Endothelial cell of umbilical vein (primary cell): Measurements from ENCODE around the gene TRMT112. TPM values are rescaled to one million over a fixed set of nuclear protein-coding genes. Genes with fewer than 3 reads are reported as not detected.

Experiments
- BruUV-seq: library from RNA; stranded (reverse); fragments of 400-500 nt; replicated peaks from 2 replicates; lab custom pipeline; 2021; lab: Mats Ljungman, UMichigan
- CTCF ChIA-PET: fragments of 300-600, 350-600 bp; sonication (Branson Sonifier 250); formaldehyde crosslinking; loops from one replicate; lab custom pipeline; 2021; ENCODE audit warnings: antibody characterized with exemption, inconsistent platforms; lab: Charles Lee
- POLR2A ChIA-PET: fragments of 300-600, 350-600 bp; sonication (Branson Sonifier 250); formaldehyde crosslinking; loops from one replicate; lab custom pipeline; 2021; ENCODE audit warnings: antibody characterized with exemption, inconsistent platforms; lab: Charles Lee
- DNase-seq: peaks from one replicate; pipeline ENCODE4 v3.0.0-alpha.2; 2011; ENCODE audit warnings: low read depth, low spot score
- FAIRE-seq: peaks from 2 replicates; lab custom pipeline; 2011; peaks lifted over from hg19 to GRCh38; lab: Jason Lieb, UNC
- H2AFZ ChIP-seq: 2 replicates; pipeline ENCODE4 v1.6.0; 2012; ENCODE audit warnings: low read depth, low read length, control low read depth, inconsistent platforms
- H3K27ac ChIP-seq: 2 replicates; pipeline ENCODE4 v1.5.1; 2011; ENCODE audit warnings: low read depth, mild to moderate bottlenecking, control low read depth, low read length, moderate library complexity; ENCODE audit not compliant: insufficient read depth
- H3K27me3 ChIP-seq, 2 experiments: 2 replicates each; pipeline versions ENCODE4 v1.6.0 to v1.6.1; 2011; ENCODE audit warnings: low read length in 2 of 2, mixed read lengths in 1 of 2; ENCODE audit not compliant: control insufficient read depth in 2 of 2, insufficient read depth in 2 of 2
- H3K36me3 ChIP-seq, 2 experiments: 2 replicates in 1 of 2; 3 replicates in 1 of 2; pipeline ENCODE4 v1.5.1; 2011; ENCODE audit warnings: low read length in 2 of 2, mild to moderate bottlenecking in 1 of 2, moderate library complexity in 1 of 2; ENCODE audit not compliant: control insufficient read depth in 2 of 2, insufficient read depth in 2 of 2; ENCODE audit errors: extremely low read depth in 1 of 2
- H3K4me1 ChIP-seq: 3 replicates; pipeline ENCODE4 v1.5.1; 2011; ENCODE audit warnings: mild to moderate bottlenecking, low read length; ENCODE audit not compliant: control insufficient read depth, insufficient read depth; ENCODE audit errors: extremely low read depth
- H3K4me2 ChIP-seq: 2 replicates; pipeline ENCODE4 v1.6.1; 2011; ENCODE audit warnings: low read length, control low read depth, mixed read lengths; ENCODE audit not compliant: insufficient read depth
- H3K4me3 ChIP-seq, 3 experiments: fragments of 200-600 bp in 1 of 3; sonication (generic), shearing (Covaris generic) in 1 of 3; replicated peaks in 1 of 3; 2 replicates each; pipeline ENCODE4 v1.5.1; 2011 to 2016; ENCODE audit warnings: control low read depth in 3 of 3, low read length in 3 of 3, mild to moderate bottlenecking in 2 of 3, inconsistent platforms in 1 of 3, low read depth in 1 of 3, moderate library complexity in 1 of 3; ENCODE audit not compliant: insufficient read depth in 1 of 3
- H3K79me2 ChIP-seq: 2 replicates; pipeline ENCODE4 v1.6.0; 2012; ENCODE audit warnings: low read length, inconsistent platforms; ENCODE audit not compliant: control insufficient read depth, insufficient read depth
- H3K9ac ChIP-seq: replicated peaks from 2 replicates; pipeline ENCODE3; 2011; ENCODE audit warnings: low read length, control low read depth; ENCODE audit not compliant: insufficient read depth; ENCODE audit errors: extremely low read depth
- H3K9me1 ChIP-seq: replicated peaks from 3 replicates; pipeline ENCODE4 v1.6.0; 2011; ENCODE audit warnings: mild to moderate bottlenecking, low read length; ENCODE audit not compliant: control insufficient read depth, insufficient read depth; ENCODE audit errors: extremely low read depth
- H3K9me3 ChIP-seq: replicated peaks from 2 replicates; pipeline ENCODE4 v1.5.1; 2012; ENCODE audit warnings: low read length, inconsistent platforms; ENCODE audit not compliant: control insufficient read depth, insufficient read depth
- H4K20me1 ChIP-seq: replicated peaks from 2 replicates; pipeline ENCODE3; 2011; ENCODE audit warnings: mild to moderate bottlenecking, low read length; ENCODE audit not compliant: control insufficient read depth, insufficient read depth; ENCODE audit errors: extremely low read depth
- EZH2 ChIP-seq: IDR thresholded peaks from 2 replicates; pipeline ENCODE4 v1.6.1; 2012; ENCODE audit warnings: borderline replicate concordance, low read depth, mild to moderate bottlenecking, moderate library complexity, low read length, inconsistent platforms; ENCODE audit not compliant: severe bottlenecking
- FOS ChIP-seq: IDR thresholded peaks from 2 replicates; pipeline ENCODE4 v1.6.1; 2011; ENCODE audit warnings: mild to moderate bottlenecking, low read length, moderate library complexity, borderline replicate concordance; ENCODE audit not compliant: insufficient read depth
- GATA2 ChIP-seq: IDR thresholded peaks from 2 replicates; pipeline ENCODE4 v1.7.0; 2011; ENCODE audit warnings: low read depth, mild to moderate bottlenecking, moderate library complexity, mixed read lengths, low read length; ENCODE audit not compliant: insufficient read length, insufficient read depth
- JUN ChIP-seq: IDR thresholded peaks from 2 replicates; pipeline ENCODE4 v1.6.1; 2011; ENCODE audit warnings: borderline replicate concordance, low read depth; ENCODE audit not compliant: insufficient read length, insufficient read depth
- MAX ChIP-seq: IDR thresholded peaks from 2 replicates; pipeline ENCODE4 v1.6.1; 2011; ENCODE audit not compliant: insufficient read depth, insufficient read length
- MYC ChIP-seq: IDR thresholded peaks from one replicate; pipeline ENCODE4 v1.6.1; 2011; ENCODE audit warnings: mild to moderate bottlenecking, low read depth, low read length
- POLR2A ChIP-seq: IDR thresholded peaks from 2 replicates; pipeline ENCODE4 v1.6.1; 2012; ENCODE audit warnings: low read depth, mild to moderate bottlenecking, control low read depth, low read length
- POLR2AphosphoS5 ChIP-seq: IDR thresholded peaks from 2 replicates; pipeline ENCODE4 v1.6.1; 2012; ENCODE audit warnings: low read depth, mild to moderate bottlenecking, control low read depth, low read length, moderate library complexity; ENCODE audit not compliant: insufficient read depth
- dilution Hi-C: fragments of 300-500 bp; cut with MboI; formaldehyde crosslinking; loops from one replicate; pipeline ENCODE4 v1.15.0; 2019; ENCODE audit warnings: low sequenced_read_pairs; ENCODE audit not compliant: extremely low pct_ligation_motif_present
- intact Hi-C: fragments of 100-400 bp; cut with micrococcal nuclease; formaldehyde crosslinking; loops from one replicate; pipeline ENCODE4 v1.10.0; 2022
- polyA plus RNA-seq, 4 experiments: library from polyadenylated mRNA; depleted of rRNA in 3 of 4; stranded (reverse) in 3 of 4; unstranded in 1 of 4; fragments of >200 nt; gene quantifications; 2 replicates each; pipeline versions ENCODE4 v1.2.1 to v1.2.3, GENCODE V29; 2011 to 2012; ENCODE audit warnings: missing spikeins in 1 of 4
- total RNA-seq: library from RNA; stranded (reverse); gene quantifications from 2 replicates; pipeline ENCODE4 v1.2.3, GENCODE V29; 2021
- TF ChIP-seq, protein P1 (sequence below), 2 donors: IDR thresholded peaks; 1 replicate in 1 of 2; 2 replicates in 1 of 2; pipeline ENCODE4 v1.5.1; 2011; ENCODE audit warnings: low read length in 2 of 2, mild to moderate bottlenecking in 2 of 2, moderate library complexity in 2 of 2, control low read depth in 1 of 2, inconsistent platforms in 1 of 2, low read depth in 1 of 2; ENCODE audit not compliant: insufficient read depth in 1 of 2; ENCODE audit errors: extremely low read depth in 1 of 2

Gene TRMT112
- total and polyA plus RNA-seq, 2 donors (not counting 3 experiments of a cell fraction or from before 2014, with no cell fraction given), result 195 to 575 TPM

DNA sequence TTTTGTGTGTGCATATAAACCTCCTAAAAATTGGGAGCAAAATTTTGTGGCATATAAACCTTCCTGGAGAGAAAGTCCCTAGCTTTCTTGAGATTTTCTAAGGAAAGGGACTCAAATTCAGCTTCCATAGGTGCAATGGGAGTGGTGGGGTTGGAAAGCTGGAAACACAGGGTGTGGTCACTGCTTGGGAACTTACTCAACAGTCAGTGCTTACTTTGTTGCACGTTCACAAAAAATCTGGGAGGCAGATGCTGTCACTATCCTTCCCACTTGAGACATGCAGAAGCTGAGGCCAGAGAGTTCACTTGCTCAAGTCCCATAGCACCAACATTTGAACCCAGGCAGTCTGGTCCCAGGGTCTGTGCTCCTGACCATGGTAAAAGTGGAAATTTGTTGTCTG lies 21.1 kb downstream of the TRMT112 start:
- FAIRE-seq (no peak), DNase-seq (no peak)
- Histone ChIP-seq H3K9ac (no peak overlapping the region), H4K20me1 (no peaks in the 10 kb centered on the region), H3K4me1 (peaks cover 17% of the 10 kb centered on the region), H3K4me3 (no peak overlapping the region), H3K4me2 (no peak overlapping the region), H3K79me2 (no peaks in the 10 kb centered on the region), H2AFZ (no peak overlapping the region), H3K27me3 (peaks cover 57 to 86% of the 10 kb centered on the region in 2 experiments), H3K36me3 (no peaks in the 10 kb centered on the region), H3K9me3 (no peaks in the 10 kb centered on the region), H3K27ac (no peak overlapping the region), H3K9me1 (no peaks in the 10 kb centered on the region)
- intact Hi-C loops (no loop called here), dilution Hi-C loops (no loop called here)
- TF ChIP-seq FOS, result no peak
- CTCF ChIA-PET, result interaction anchor here (1.7 kb wide), 1 partner anchor 92 kb away, joined by 6 read pairs; no protein-coding TSS in a partner anchor
- BruUV-seq, result no TSS peak
- POLR2A ChIA-PET, result no interaction called here

- POLR2A ChIA-PET, result no interaction called here
- intact Hi-C loops (no loop called here), dilution Hi-C loops (no loop called here)
Measured at GRCh38 chr11:64295760-64296159, 21.6 kb downstream of the TRMT112 start.

More at GRCh38 chr11:64295760-64296159, 21.6 kb downstream of the TRMT112 start:
- Histone ChIP-seq H3K9ac (no peak overlapping the region), H3K4me1 (peaks cover 15% of the 10 kb centered on the region), H3K9me3 (no peaks in the 10 kb centered on the region), H2AFZ (no peak overlapping the region), H3K4me2 (no peak overlapping the region), H4K20me1 (no peaks in the 10 kb centered on the region), H3K36me3 (no peaks in the 10 kb centered on the region), H3K4me3 (no peak overlapping the region), H3K9me1 (no peaks in the 10 kb centered on the region), H3K27ac (no peak overlapping the region), H3K27me3 (peaks cover 61 to 91% of the 10 kb centered on the region in 2 experiments), H3K79me2 (no peaks in the 10 kb centered on the region)
- BruUV-seq, result no TSS peak
- CTCF ChIA-PET, result interaction anchor here (0.7 kb wide), 1 partner anchor 9 kb away, joined by 4 read pairs; the partner anchor contains the start of gene ESRRA
- DNase-seq (no peak), FAIRE-seq (no peak)
- TF ChIP-seq GATA2, result no peak
- no peak for TF ChIP-seq POLR2A
- TF ChIP-seq MYC, result no peak
- no peak for TF ChIP-seq EZH2
- TF ChIP-seq FOS, result no peak
- TF ChIP-seq JUN, result no peak
- TF ChIP-seq MAX, result no peak
- TF ChIP-seq POLR2AphosphoS5, result no peak
- TF ChIP-seq, protein P1, sequence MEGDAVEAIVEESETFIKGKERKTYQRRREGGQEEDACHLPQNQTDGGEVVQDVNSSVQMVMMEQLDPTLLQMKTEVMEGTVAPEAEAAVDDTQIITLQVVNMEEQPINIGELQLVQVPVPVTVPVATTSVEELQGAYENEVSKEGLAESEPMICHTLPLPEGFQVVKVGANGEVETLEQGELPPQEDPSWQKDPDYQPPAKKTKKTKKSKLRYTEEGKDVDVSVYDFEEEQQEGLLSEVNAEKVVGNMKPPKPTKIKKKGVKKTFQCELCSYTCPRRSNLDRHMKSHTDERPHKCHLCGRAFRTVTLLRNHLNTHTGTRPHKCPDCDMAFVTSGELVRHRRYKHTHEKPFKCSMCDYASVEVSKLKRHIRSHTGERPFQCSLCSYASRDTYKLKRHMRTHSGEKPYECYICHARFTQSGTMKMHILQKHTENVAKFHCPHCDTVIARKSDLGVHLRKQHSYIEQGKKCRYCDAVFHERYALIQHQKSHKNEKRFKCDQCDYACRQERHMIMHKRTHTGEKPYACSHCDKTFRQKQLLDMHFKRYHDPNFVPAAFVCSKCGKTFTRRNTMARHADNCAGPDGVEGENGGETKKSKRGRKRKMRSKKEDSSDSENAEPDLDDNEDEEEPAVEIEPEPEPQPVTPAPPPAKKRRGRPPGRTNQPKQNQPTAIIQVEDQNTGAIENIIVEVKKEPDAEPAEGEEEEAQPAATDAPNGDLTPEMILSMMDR (IDR thresholded peaks at IDR 0.05; ENCODE audit: extremely low read depth in 1 of 2, insufficient read depth in 1 of 2, low read depth in 1 of 2, low read length in 2 of 2), result no peak
